HCT116 (cell line): ENCODE data around the gene TMEM150C. TPM values are rescaled to one million over a fixed set of nuclear protein-coding genes. Genes with fewer than 3 reads are reported as not detected.

ENCODE experiments used
- ATAC-seq: fragments of 200-7000 bp; cut with Tn5 transposase; 2 replicates; pipeline ENCODE4 v1.9.1; 2020; ENCODE audit warnings: mild to moderate bottlenecking, moderate library complexity
- BruUV-seq: library from RNA; stranded (reverse); fragments of 400-500 nt; replicated peaks from 2 replicates; lab custom pipeline; 2021; lab: Mats Ljungman, UMichigan
- CTCF ChIA-PET: fragments of 300-600 bp; sonication (Branson Sonifier 250); formaldehyde crosslinking; loops from one replicate; lab custom pipeline; 2021; ENCODE audit warnings: antibody characterized with exemption; lab: Charles Lee
- POLR2A ChIA-PET: fragments of 300-600, 350-600 bp; sonication (Branson Sonifier 250); formaldehyde crosslinking; loops from one replicate; lab custom pipeline; 2021; ENCODE audit warnings: antibody characterized with exemption; lab: Charles Lee
- RAD21 ChIA-PET, 2 experiments: fragments of 300-600 bp; sonication (Branson Sonifier 250); formaldehyde crosslinking; loops; one replicate each; lab custom pipeline; 2023; ENCODE audit warnings: low total read pairs in 2 of 2; ENCODE audit not compliant: uncharacterized antibody in 2 of 2, unreplicated experiment in 2 of 2, low non-redundant PET in 1 of 2; lab: Charles Lee
- DNase-seq: peaks from one replicate; pipeline ENCODE4 v3.0.0-alpha.2; 2010; ENCODE audit warnings: low read depth, low spot score
- H2AFZ ChIP-seq: fragments of 200-600 bp; shearing (Covaris generic), sonication (generic); 2 replicates; pipeline ENCODE4 v1.6.1; 2017; ENCODE audit warnings: low read depth, mixed run types, mixed read lengths, antibody characterized with exemption, low read length; ENCODE audit not compliant: poor library complexity, severe bottlenecking
- H3K27ac ChIP-seq: 2 replicates; pipeline ENCODE4 v1.5.1; 2012; ENCODE audit warnings: low read depth, low read length
- H3K27me3 ChIP-seq: fragments of 200-600 bp; sonication (generic); 2 replicates; pipeline ENCODE4 v1.6.1; 2016; ENCODE audit warnings: mixed run types, low read length, mixed read lengths; ENCODE audit not compliant: insufficient read depth
- H3K36me3 ChIP-seq, 2 experiments: fragments of 200-500 bp in 1 of 2; fragments of 200-600 bp in 1 of 2; sonication (Bioruptor generic) in 1 of 2; sonication (generic) in 1 of 2; 2 replicates each; pipeline versions ENCODE4 v1.5.1 to v1.6.1; 2014 to 2016; ENCODE audit warnings: low read length in 2 of 2, inconsistent platforms in 1 of 2, mixed read lengths in 1 of 2, mixed run types in 1 of 2; ENCODE audit not compliant: insufficient read depth in 2 of 2, control insufficient read depth in 1 of 2
- H3K4me1 ChIP-seq, 2 experiments: fragments of 200-600 bp in 1 of 2; sonication (generic) in 1 of 2; 2 replicates each; pipeline versions ENCODE4 v1.5.1 to v1.6.1; 2012 to 2017; ENCODE audit warnings: low read length in 2 of 2, inconsistent platforms in 1 of 2, mild to moderate bottlenecking in 1 of 2, mixed read lengths in 1 of 2, mixed run types in 1 of 2, moderate library complexity in 1 of 2; ENCODE audit not compliant: insufficient read depth in 2 of 2, control insufficient read depth in 1 of 2
- H3K4me2 ChIP-seq: fragments of 200-600 bp; sonication (generic); 2 replicates; pipeline ENCODE4 v1.6.1; 2017; ENCODE audit warnings: mixed run types, low read length, mixed read lengths
- H3K4me3 ChIP-seq, 2 experiments: fragments of 200-600 bp in 1 of 2; sonication (generic) in 1 of 2; replicated peaks in 1 of 2; 2 replicates each; pipeline ENCODE4 v1.5.1; 2011 to 2016; ENCODE audit warnings: low read length in 2 of 2, control low read depth in 1 of 2, low read depth in 1 of 2, mild to moderate bottlenecking in 1 of 2, mixed read lengths in 1 of 2, mixed run types in 1 of 2
- H3K79me2 ChIP-seq: fragments of 200-600 bp; sonication (generic); 2 replicates; pipeline ENCODE4 v1.6.1; 2017; ENCODE audit warnings: mild to moderate bottlenecking, mixed run types, low read length, moderate library complexity, mixed read lengths; ENCODE audit not compliant: insufficient read depth
- H3K9ac ChIP-seq: fragments of 200-600 bp; sonication (generic); 2 replicates; pipeline ENCODE4 v1.6.1; 2016; ENCODE audit warnings: low read length, mixed read lengths
- H3K9me2 ChIP-seq: fragments of 200-600 bp; sonication (generic), shearing (Covaris generic); 2 replicates; pipeline ENCODE4 v1.6.1; 2017; ENCODE audit warnings: mixed run types, mild to moderate bottlenecking, moderate library complexity; ENCODE audit not compliant: insufficient read depth
- H3K9me3 ChIP-seq, 2 experiments: fragments of 200-500 bp in 1 of 2; fragments of 200-600 bp in 1 of 2; sonication (Bioruptor generic) in 1 of 2; sonication (generic) in 1 of 2; 2 replicates each; pipeline ENCODE4 v1.6.1; 2014 to 2017; ENCODE audit warnings: low read length in 2 of 2, mixed read lengths in 2 of 2, inconsistent platforms in 1 of 2, low read depth in 1 of 2, mild to moderate bottlenecking in 1 of 2, mixed run types in 1 of 2, moderate library complexity in 1 of 2; ENCODE audit not compliant: control insufficient read depth in 1 of 2, insufficient read depth in 1 of 2
- H4K20me1 ChIP-seq: fragments of 200-600 bp; sonication (generic), shearing (Covaris generic); 2 replicates; pipeline ENCODE4 v1.6.1; 2017; ENCODE audit warnings: mixed run types, mild to moderate bottlenecking, moderate library complexity; ENCODE audit not compliant: insufficient read depth
- CBX3 ChIP-seq: IDR thresholded peaks from 2 replicates; pipeline ENCODE4 v1.6.1; 2012; ENCODE audit warnings: low read depth
- CEBPB ChIP-seq: IDR thresholded peaks from 2 replicates; pipeline ENCODE4 v1.6.1; 2012; ENCODE audit warnings: low read depth
- ELF1 ChIP-seq: IDR thresholded peaks from 2 replicates; pipeline ENCODE4 v1.6.1; 2012; ENCODE audit warnings: low read depth, borderline replicate concordance
- EZH2 ChIP-seq: fragments of 200-600 bp; sonication (generic); IDR thresholded peaks from 2 replicates; pipeline ENCODE4 v1.6.1; 2017; ENCODE audit warnings: antibody characterized with exemption, mixed run types
- FOSL1 ChIP-seq: IDR thresholded peaks from 2 replicates; pipeline ENCODE4 v1.6.1; 2012; ENCODE audit warnings: low read depth
- JUND ChIP-seq: IDR thresholded peaks from 2 replicates; pipeline ENCODE4 v1.6.1; 2012
- POLR2A ChIP-seq: IDR thresholded peaks from 2 replicates; pipeline ENCODE4 v1.7.0; 2011; ENCODE audit warnings: borderline replicate concordance; ENCODE audit not compliant: insufficient read depth, insufficient read length; ENCODE audit errors: extremely low read depth
- POLR2AphosphoS5 ChIP-seq: IDR thresholded peaks from 2 replicates; pipeline ENCODE4 v1.6.1; 2011; ENCODE audit warnings: mild to moderate bottlenecking, low read depth, low read length, moderate library complexity
- SIN3A ChIP-seq: IDR thresholded peaks from 2 replicates; pipeline ENCODE4 v1.6.1; 2012; ENCODE audit warnings: low read depth
- SP1 ChIP-seq: IDR thresholded peaks from 2 replicates; pipeline ENCODE4 v1.6.1; 2012; ENCODE audit warnings: low read depth
- SRF ChIP-seq: IDR thresholded peaks from 2 replicates; pipeline ENCODE4 v1.6.1; 2012; ENCODE audit warnings: low read depth
- TCF7L2 ChIP-seq: IDR thresholded peaks from 2 replicates; pipeline ENCODE4 v1.7.0; 2011; ENCODE audit warnings: borderline replicate concordance, inconsistent platforms; ENCODE audit not compliant: insufficient read depth, insufficient read length; ENCODE audit errors: extremely low read depth
- YY1 ChIP-seq: IDR thresholded peaks from 2 replicates; pipeline ENCODE4 v1.6.1; 2011; ENCODE audit warnings: low read length, low read depth, moderate library complexity, mild to moderate bottlenecking; ENCODE audit not compliant: insufficient replicate concordance; ENCODE audit errors: extremely low read depth
- ZNF274 ChIP-seq: fragments of 200-500 bp; sonication (Bioruptor generic); IDR thresholded peaks from 2 replicates; pipeline ENCODE4 v1.6.1; 2014; ENCODE audit warnings: mild to moderate bottlenecking, low read depth, low read length, inconsistent platforms
- intact Hi-C: fragments of 100-400 bp; cut with micrococcal nuclease; formaldehyde crosslinking; loops from 2 replicates; pipeline ENCODE4 v1.10.0; 2022
- total RNA-seq: library from RNA; stranded (reverse); gene quantifications from one replicate; pipeline ENCODE4 v1.2.1, GENCODE V29; 2021; ENCODE audit not compliant: unreplicated experiment
- TF ChIP-seq, protein P1 (sequence below): IDR thresholded peaks from 2 replicates; pipeline ENCODE4 v1.6.1; 2012
- TF ChIP-seq, protein P2 (sequence below): IDR thresholded peaks from 2 replicates; pipeline ENCODE4 v1.6.1; 2011; ENCODE audit warnings: mild to moderate bottlenecking, low read length, moderate library complexity; ENCODE audit not compliant: insufficient replicate concordance; ENCODE audit errors: extremely low read depth
- TF ChIP-seq, protein P3 (sequence below): IDR thresholded peaks from 2 replicates; pipeline ENCODE4 v1.6.1; 2012
- TF ChIP-seq, protein P4 (sequence below): IDR thresholded peaks from 2 replicates; pipeline ENCODE4 v1.6.1; 2012; ENCODE audit warnings: low read depth
- TF ChIP-seq, protein P5 (sequence below), 3 experiments: fragments of 200-600 bp in 1 of 3; sonication (generic) in 1 of 3; IDR thresholded peaks in 2 of 3; conservative IDR thresholded peaks in 1 of 3; 2 replicates each; pipeline ENCODE4 v1.5.1; 2012 to 2017; ENCODE audit warnings: low read depth in 2 of 3, low read length in 2 of 3, antibody characterized with exemption in 1 of 3, borderline replicate concordance in 1 of 3, control low read depth in 1 of 3, mild to moderate bottlenecking in 1 of 3, mixed read lengths in 1 of 3, mixed run types in 1 of 3, moderate library complexity in 1 of 3; ENCODE audit not compliant: insufficient read depth in 1 of 3

The TMEM150C gene
- total RNA-seq, 1 experiment from 2014 or later = 1.2 TPM

DNA sequence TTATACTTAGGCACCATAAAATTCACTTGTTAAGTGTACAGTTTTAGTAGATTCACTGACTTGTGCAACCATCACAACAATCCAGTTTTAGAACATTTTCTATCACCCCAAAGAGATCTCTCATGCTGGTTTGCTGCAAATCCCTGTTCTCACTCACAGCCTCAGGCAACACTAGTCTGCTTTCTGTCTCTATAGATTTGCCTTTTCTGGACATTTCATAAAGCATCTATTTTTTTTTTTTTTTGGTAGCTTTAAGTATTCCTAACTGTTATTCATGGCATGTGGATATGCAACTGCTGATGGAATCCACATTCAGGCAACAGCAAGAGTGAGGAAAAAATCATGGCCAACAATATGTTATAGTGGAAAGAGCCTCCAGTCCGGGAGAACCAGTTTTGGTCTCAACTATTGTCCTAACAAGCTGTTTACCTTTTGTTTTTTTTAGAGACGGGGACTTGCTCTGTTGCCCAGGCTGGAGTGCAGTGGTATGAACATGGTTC, 27.0 kb upstream of the TMEM150C start:
- ATAC-seq (no peak), DNase-seq (no peak)
- no peaks in the 10 kb centered on the region for H4K20me1 ChIP-seq
- H3K79me2 ChIP-seq = no peaks in the 10 kb centered on the region
- BruUV-seq = no TSS peak
- POLR2A ChIA-PET = no interaction called here
- H3K4me2 ChIP-seq = no peak overlapping the region
- no peak overlapping the region for H2AFZ ChIP-seq
- H3K27ac ChIP-seq = no peak overlapping the region
- no peaks in the 10 kb centered on the region for H3K4me1 ChIP-seq
- no peak for TF ChIP-seq SIN3A
- TF ChIP-seq, protein P1, sequence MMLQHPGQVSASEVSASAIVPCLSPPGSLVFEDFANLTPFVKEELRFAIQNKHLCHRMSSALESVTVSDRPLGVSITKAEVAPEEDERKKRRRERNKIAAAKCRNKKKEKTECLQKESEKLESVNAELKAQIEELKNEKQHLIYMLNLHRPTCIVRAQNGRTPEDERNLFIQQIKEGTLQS = no peak
- TF ChIP-seq POLR2A = no peak
- TF ChIP-seq, protein P2, sequence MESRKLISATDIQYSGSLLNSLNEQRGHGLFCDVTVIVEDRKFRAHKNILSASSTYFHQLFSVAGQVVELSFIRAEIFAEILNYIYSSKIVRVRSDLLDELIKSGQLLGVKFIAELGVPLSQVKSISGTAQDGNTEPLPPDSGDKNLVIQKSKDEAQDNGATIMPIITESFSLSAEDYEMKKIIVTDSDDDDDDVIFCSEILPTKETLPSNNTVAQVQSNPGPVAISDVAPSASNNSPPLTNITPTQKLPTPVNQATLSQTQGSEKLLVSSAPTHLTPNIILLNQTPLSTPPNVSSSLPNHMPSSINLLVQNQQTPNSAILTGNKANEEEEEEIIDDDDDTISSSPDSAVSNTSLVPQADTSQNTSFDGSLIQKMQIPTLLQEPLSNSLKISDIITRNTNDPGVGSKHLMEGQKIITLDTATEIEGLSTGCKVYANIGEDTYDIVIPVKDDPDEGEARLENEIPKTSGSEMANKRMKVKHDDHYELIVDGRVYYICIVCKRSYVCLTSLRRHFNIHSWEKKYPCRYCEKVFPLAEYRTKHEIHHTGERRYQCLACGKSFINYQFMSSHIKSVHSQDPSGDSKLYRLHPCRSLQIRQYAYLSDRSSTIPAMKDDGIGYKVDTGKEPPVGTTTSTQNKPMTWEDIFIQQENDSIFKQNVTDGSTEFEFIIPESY = no peak
- no peak for TF ChIP-seq YY1
- no peak for TF ChIP-seq CBX3
- no peak for TF ChIP-seq ELF1
- TF ChIP-seq SRF = no peak
- TF ChIP-seq SP1 = no peak
- TF ChIP-seq TCF7L2 = no peak
- no peak for TF ChIP-seq CEBPB
- no peak for TF ChIP-seq JUND
- TF ChIP-seq, protein P3, sequence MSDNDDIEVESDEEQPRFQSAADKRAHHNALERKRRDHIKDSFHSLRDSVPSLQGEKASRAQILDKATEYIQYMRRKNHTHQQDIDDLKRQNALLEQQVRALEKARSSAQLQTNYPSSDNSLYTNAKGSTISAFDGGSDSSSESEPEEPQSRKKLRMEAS = no peak
- TF ChIP-seq POLR2AphosphoS5 = no peak
- TF ChIP-seq ZNF274 = no peak
- TF ChIP-seq, protein P4, sequence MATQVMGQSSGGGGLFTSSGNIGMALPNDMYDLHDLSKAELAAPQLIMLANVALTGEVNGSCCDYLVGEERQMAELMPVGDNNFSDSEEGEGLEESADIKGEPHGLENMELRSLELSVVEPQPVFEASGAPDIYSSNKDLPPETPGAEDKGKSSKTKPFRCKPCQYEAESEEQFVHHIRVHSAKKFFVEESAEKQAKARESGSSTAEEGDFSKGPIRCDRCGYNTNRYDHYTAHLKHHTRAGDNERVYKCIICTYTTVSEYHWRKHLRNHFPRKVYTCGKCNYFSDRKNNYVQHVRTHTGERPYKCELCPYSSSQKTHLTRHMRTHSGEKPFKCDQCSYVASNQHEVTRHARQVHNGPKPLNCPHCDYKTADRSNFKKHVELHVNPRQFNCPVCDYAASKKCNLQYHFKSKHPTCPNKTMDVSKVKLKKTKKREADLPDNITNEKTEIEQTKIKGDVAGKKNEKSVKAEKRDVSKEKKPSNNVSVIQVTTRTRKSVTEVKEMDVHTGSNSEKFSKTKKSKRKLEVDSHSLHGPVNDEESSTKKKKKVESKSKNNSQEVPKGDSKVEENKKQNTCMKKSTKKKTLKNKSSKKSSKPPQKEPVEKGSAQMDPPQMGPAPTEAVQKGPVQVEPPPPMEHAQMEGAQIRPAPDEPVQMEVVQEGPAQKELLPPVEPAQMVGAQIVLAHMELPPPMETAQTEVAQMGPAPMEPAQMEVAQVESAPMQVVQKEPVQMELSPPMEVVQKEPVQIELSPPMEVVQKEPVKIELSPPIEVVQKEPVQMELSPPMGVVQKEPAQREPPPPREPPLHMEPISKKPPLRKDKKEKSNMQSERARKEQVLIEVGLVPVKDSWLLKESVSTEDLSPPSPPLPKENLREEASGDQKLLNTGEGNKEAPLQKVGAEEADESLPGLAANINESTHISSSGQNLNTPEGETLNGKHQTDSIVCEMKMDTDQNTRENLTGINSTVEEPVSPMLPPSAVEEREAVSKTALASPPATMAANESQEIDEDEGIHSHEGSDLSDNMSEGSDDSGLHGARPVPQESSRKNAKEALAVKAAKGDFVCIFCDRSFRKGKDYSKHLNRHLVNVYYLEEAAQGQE = no peak
- no peak for TF ChIP-seq EZH2
- no peak for TF ChIP-seq FOSL1
- TF ChIP-seq, protein P5, sequence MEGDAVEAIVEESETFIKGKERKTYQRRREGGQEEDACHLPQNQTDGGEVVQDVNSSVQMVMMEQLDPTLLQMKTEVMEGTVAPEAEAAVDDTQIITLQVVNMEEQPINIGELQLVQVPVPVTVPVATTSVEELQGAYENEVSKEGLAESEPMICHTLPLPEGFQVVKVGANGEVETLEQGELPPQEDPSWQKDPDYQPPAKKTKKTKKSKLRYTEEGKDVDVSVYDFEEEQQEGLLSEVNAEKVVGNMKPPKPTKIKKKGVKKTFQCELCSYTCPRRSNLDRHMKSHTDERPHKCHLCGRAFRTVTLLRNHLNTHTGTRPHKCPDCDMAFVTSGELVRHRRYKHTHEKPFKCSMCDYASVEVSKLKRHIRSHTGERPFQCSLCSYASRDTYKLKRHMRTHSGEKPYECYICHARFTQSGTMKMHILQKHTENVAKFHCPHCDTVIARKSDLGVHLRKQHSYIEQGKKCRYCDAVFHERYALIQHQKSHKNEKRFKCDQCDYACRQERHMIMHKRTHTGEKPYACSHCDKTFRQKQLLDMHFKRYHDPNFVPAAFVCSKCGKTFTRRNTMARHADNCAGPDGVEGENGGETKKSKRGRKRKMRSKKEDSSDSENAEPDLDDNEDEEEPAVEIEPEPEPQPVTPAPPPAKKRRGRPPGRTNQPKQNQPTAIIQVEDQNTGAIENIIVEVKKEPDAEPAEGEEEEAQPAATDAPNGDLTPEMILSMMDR (IDR thresholded peaks at IDR 0.05 in 2 of 3, conservative IDR thresholded peaks at IDR 0.05 in 1 of 3; ENCODE audit: borderline replicate concordance in 1 of 3, insufficient read depth in 1 of 3, low read depth in 2 of 3, low read length in 2 of 3) = no peak
- intact Hi-C loops = no loop called here
- no peak overlapping the region for H3K4me3 ChIP-seq
- no peaks in the 10 kb centered on the region for H3K9me3 ChIP-seq
- RAD21 ChIA-PET = no interaction called here
- H3K9me2 ChIP-seq = no peaks in the 10 kb centered on the region
- H3K36me3 ChIP-seq = no peaks in the 10 kb centered on the region
- H3K9ac ChIP-seq = no peak overlapping the region
- CTCF ChIA-PET = no interaction called here
- peaks cover 35% of the 10 kb centered on the region for H3K27me3 ChIP-seq
